K562 (cell line): ENCODE measurements around the gene IL21. TPM values are rescaled to one million over a fixed set of nuclear protein-coding genes. Genes with fewer than 3 reads are reported as not detected.

Source experiments
- ATAC-seq: fragments of 200-7000 bp; cut with Tn5 transposase; 3 replicates; pipeline ENCODE4 v1.9.1; 2020; ENCODE audit warnings: moderate library complexity
- BruUV-seq: library from RNA; stranded (reverse); fragments of 400-500 nt; replicated peaks from 2 replicates; lab custom pipeline; 2021; lab: Mats Ljungman, UMichigan
- CTCF ChIA-PET: fragments of 300-600 bp; formaldehyde crosslinking; extraction: SDS; loops from one replicate; lab custom pipeline; 2021; ENCODE audit warnings: low intra/inter-chr PET ratio; lab: Yijun Ruan, JAX
- POLR2A ChIA-PET: fragments of 300-600, 350-650 bp; sonication (Branson Sonifier 250); formaldehyde crosslinking; extraction: SDS; loops from one replicate; lab custom pipeline; 2021; ENCODE audit warnings: antibody characterized with exemption, inconsistent platforms; lab: Yijun Ruan, JAX
- DNase-seq, 4 experiments: peaks; one replicate each; pipeline versions ENCODE4 v3.0.0 to v3.0.0-alpha.2; 2011 to 2018; ENCODE audit warnings: low spot score in 3 of 4, mixed read lengths in 3 of 4; ENCODE audit errors: extremely low read depth in 1 of 4
- FAIRE-seq: peaks from 2 replicates; lab custom pipeline; 2011; peaks lifted over from hg19 to GRCh38; lab: Jason Lieb, UNC
- H2AFZ ChIP-seq: 2 replicates; pipeline ENCODE4 v1.6.0; 2011; ENCODE audit warnings: low read depth, low read length, control low read depth, inconsistent platforms
- H3K27ac ChIP-seq: fragments of 200-600 bp; 3 replicates; pipeline ENCODE4 v1.8.0; 2011; ENCODE audit warnings: low read depth, mild to moderate bottlenecking, control low read depth, inconsistent platforms, low read length, moderate library complexity, mixed read lengths; ENCODE audit errors: extremely low read depth
- H3K27me3 ChIP-seq, 2 experiments: fragments of 300-600 bp in 1 of 2; 2 replicates in 1 of 2; 3 replicates in 1 of 2; pipeline versions ENCODE4 v1.6.0 to v1.8.0; 2011; ENCODE audit warnings: inconsistent platforms in 2 of 2, low read length in 2 of 2, mild to moderate bottlenecking in 1 of 2, mixed read lengths in 1 of 2, moderate library complexity in 1 of 2; ENCODE audit not compliant: control insufficient read depth in 2 of 2, insufficient read depth in 2 of 2
- H3K36me3 ChIP-seq: fragments of 300-600 bp; 3 replicates; pipeline ENCODE4 v1.8.0; 2011; ENCODE audit warnings: mild to moderate bottlenecking, low read length, inconsistent platforms; ENCODE audit not compliant: control insufficient read depth, insufficient read depth
- H3K4me1 ChIP-seq, 2 experiments: fragments of 200-600 bp in 1 of 2; replicated peaks in 1 of 2; 2 replicates in 1 of 2; 3 replicates in 1 of 2; pipeline versions ENCODE4 v1.5.1 to v1.8.0; 2011; ENCODE audit warnings: inconsistent platforms in 2 of 2, low read length in 2 of 2, mild to moderate bottlenecking in 1 of 2, mixed read lengths in 1 of 2, moderate library complexity in 1 of 2; ENCODE audit not compliant: control insufficient read depth in 2 of 2, insufficient read depth in 2 of 2
- H3K4me2 ChIP-seq: 2 replicates; pipeline ENCODE4 v1.6.1; 2011; ENCODE audit warnings: low read length, control low read depth, inconsistent platforms, mixed read lengths; ENCODE audit not compliant: insufficient read depth
- H3K4me3 ChIP-seq: fragments of 200-600 bp; sonication (generic), shearing (Covaris generic); 2 replicates; pipeline ENCODE4 v1.5.1; 2016; ENCODE audit warnings: control low read depth, inconsistent platforms
- H3K79me2 ChIP-seq: fragments of 200-600 bp; 3 replicates; pipeline ENCODE4 v1.8.0; 2011; ENCODE audit warnings: low read length, inconsistent platforms; ENCODE audit not compliant: control insufficient read depth, insufficient read depth
- H3K9ac ChIP-seq, 2 experiments: 2 replicates each; pipeline versions ENCODE4 v1.6.0 to v1.6.1; 2011; ENCODE audit warnings: low read depth in 2 of 2, low read length in 2 of 2, control low read depth in 1 of 2, inconsistent platforms in 1 of 2, mild to moderate bottlenecking in 1 of 2, mixed read lengths in 1 of 2; ENCODE audit not compliant: insufficient read depth in 1 of 2
- H3K9me1 ChIP-seq: one replicate; pipeline ENCODE4 v1.6.0; 2011; ENCODE audit warnings: inconsistent platforms, mild to moderate bottlenecking, low read length, moderate library complexity; ENCODE audit not compliant: control insufficient read depth, insufficient read depth
- H3K9me3 ChIP-seq: replicated peaks from 2 replicates; pipeline ENCODE4 v1.5.1; 2011; ENCODE audit warnings: low read depth, low read length, inconsistent platforms; ENCODE audit not compliant: control insufficient read depth, insufficient read depth
- H4K20me1 ChIP-seq: replicated peaks from 2 replicates; pipeline ENCODE4 v1.6.1; 2011; ENCODE audit warnings: low read length, inconsistent platforms, mixed read lengths; ENCODE audit not compliant: control insufficient read depth, insufficient read depth
- ARID1B ChIP-seq: fragments of 450-650 bp; IDR thresholded peaks from 2 replicates; pipeline ENCODE4 v1.6.1; 2016; ENCODE audit warnings: antibody characterized with exemption, mild to moderate bottlenecking, inconsistent platforms
- CBFA2T3 ChIP-seq: fragments of 450-650 bp; IDR thresholded peaks from 2 replicates; pipeline ENCODE4 v1.6.1; 2017
- EP400 ChIP-seq: fragments of 450-650 bp; IDR thresholded peaks from 2 replicates; pipeline ENCODE4 v1.6.1; 2017; ENCODE audit warnings: antibody characterized with exemption, mild to moderate bottlenecking, moderate library complexity
- FUS ChIP-seq: fragments of 200-400 bp; formaldehyde crosslinking; optimal IDR thresholded peaks from 2 replicates; pipeline ENCODE3; 2017; ENCODE audit warnings: low read depth, low read length
- L3MBTL2 ChIP-seq: fragments of 450-650 bp; IDR thresholded peaks from 2 replicates; pipeline ENCODE4 v1.6.1; 2016; ENCODE audit warnings: mild to moderate bottlenecking, moderate library complexity
- MYC ChIP-seq, 2 experiments: fragments of 250-450 bp in 1 of 2; sonication (Bioruptor Pico) in 1 of 2; IDR thresholded peaks; 2 replicates each; pipeline versions ENCODE4 v1.5.1 to v1.6.1; 2012 to 2021; ENCODE audit warnings: low read depth in 2 of 2, borderline replicate concordance in 1 of 2, improper control_type of control experiment in 1 of 2, low read length in 1 of 2, mild to moderate bottlenecking in 1 of 2, moderate library complexity in 1 of 2
- RFX5 ChIP-seq: IDR thresholded peaks from 2 replicates; pipeline ENCODE4 v1.6.1; 2011; ENCODE audit warnings: low read depth, mild to moderate bottlenecking, improper control_type of control experiment, low read length
- SMARCE1 ChIP-seq: fragments of 450-650 bp; IDR thresholded peaks from 2 replicates; pipeline ENCODE4 v1.7.1; 2016; ENCODE audit warnings: mild to moderate bottlenecking
- SPI1 ChIP-seq: IDR thresholded peaks from 2 replicates; pipeline ENCODE4 v1.6.1; 2011; ENCODE audit warnings: low read depth, low read length, control low read depth, borderline replicate concordance
- TAL1 ChIP-seq: fragments of 450-650 bp; IDR thresholded peaks from 2 replicates; pipeline ENCODE4 v1.6.1; 2016; ENCODE audit warnings: mild to moderate bottlenecking
- TCF3 ChIP-seq: sonication (generic); formaldehyde crosslinking; IDR thresholded peaks from 2 replicates; pipeline ENCODE4 v1.4.0; 2020; ENCODE audit warnings: mild to moderate bottlenecking, missing genetic modification reagents
- TEAD4 ChIP-seq, 2 experiments: sonication (generic) in 1 of 2; formaldehyde crosslinking in 1 of 2; IDR thresholded peaks; 2 replicates each; pipeline versions ENCODE4 v1.6.1 to v1.8.0; 2012 to 2022; ENCODE audit warnings: borderline replicate concordance in 1 of 2, inconsistent platforms in 1 of 2, low read length in 1 of 2, mild to moderate bottlenecking in 1 of 2, missing genetic modification reagents in 1 of 2
- ZNF75A ChIP-seq: fragments of 450-650 bp; formaldehyde crosslinking; IDR thresholded peaks from 2 replicates; pipeline ENCODE4 v1.4.0; 2020; ENCODE audit warnings: mild to moderate bottlenecking
- WGBS: fragments of 100-300 bp; shearing (Covaris generic); methylation state at CpG from one replicate; pipeline ENCODE4 v1.1.6; 2016; ENCODE audit warnings: low coverage, mixed read lengths; ENCODE audit not compliant: insufficient coverage; ENCODE audit errors: missing lambda C conversion rate; 5-methylcytosine and 5-hydroxymethylcytosine counted together
- in situ Hi-C: fragments of 300-500 bp; cut with MboI; formaldehyde crosslinking; loops from 4 replicates; pipeline ENCODE4 v1.15.0; 2018; ENCODE audit warnings: inconsistent platforms, mixed read lengths
- intact Hi-C: fragments of 100-400 bp; cut with micrococcal nuclease; formaldehyde crosslinking; loops from 2 replicates; pipeline ENCODE4 v1.14.2; 2022
- polyA plus RNA-seq, 8 experiments: library from polyadenylated mRNA; depleted of rRNA in 4 of 8; stranded (reverse) in 5 of 8; unstranded in 3 of 8; fragments of >200 nt; fragmentation: Nextera tagmentation in 2 of 8; fragmentation: Illumina TruSeq in 1 of 8; extraction: Ambion mirVana in 2 of 8; extraction: Trizol in 1 of 8; gene quantifications; 2 replicates each; pipeline versions ENCODE4 v1.2.1 to v1.2.3, GENCODE V29; 2011 to 2014; ENCODE audit warnings: inconsistent platforms in 1 of 8, missing spikeins in 1 of 8
- total RNA-seq, 7 experiments: library from RNA; depleted of rRNA in 6 of 7; stranded (reverse); fragments of >200 nt in 6 of 7; fragmentation: Illumina TruSeq in 2 of 7; extraction: Trizol in 2 of 7; gene quantifications; 2 replicates each; pipeline versions ENCODE4 v1.2.1 to v1.2.3, GENCODE V29; 2011 to 2021; ENCODE audit warnings: low replicate concordance in 1 of 7

IL21 gene
- total and polyA plus RNA-seq, 9 of the 15 experiments (the other 6 are each of a cell fraction or from before 2014, with no cell fraction given) = not detected

- no peaks in the 10 kb centered on the region for H3K36me3 ChIP-seq
- H4K20me1 ChIP-seq = no peaks in the 10 kb centered on the region
- DNase-seq (no peak), FAIRE-seq (no peak), ATAC-seq (peak; percentile 57; the same call in 2 of the 3 replicates)
- H3K4me1 ChIP-seq = peaks cover 0 to 3% of the 10 kb centered on the region in 2 experiments; a peak in 2 of 5 replicates
- POLR2A ChIA-PET = no interaction called here
- in situ Hi-C loops (loop anchor here (5.0 kb wide), 1 partner anchor 84 kb away; no protein-coding TSS in a partner anchor), intact Hi-C loops (no loop called here)
- H3K27me3 ChIP-seq = no peaks in the 10 kb centered on the region
- TF ChIP-seq MYC (IDR thresholded peaks at IDR 0.05; ENCODE audit: low read depth, low read length) (peak; percentile 38; the same call in 1 of the 2 replicates), MYC (CRISPR knock-in tag; IDR thresholded peaks at IDR 0.05; ENCODE audit: borderline replicate concordance, low read depth) (no peak), TAL1 (0 out of 2 replicates have a peak, but pooled peaks have one; percentile 11), CBFA2T3 (peak; percentile 15; the same call in 1 of the 2 replicates), FUS (no peak), TEAD4 (IDR thresholded peaks at IDR 0.05; ENCODE audit: low read length) (peak; percentile 14; the same call in 1 of the 2 replicates), TEAD4 (CRISPR knock-in tag; IDR thresholded peaks at IDR 0.05; ENCODE audit: borderline replicate concordance) (no peak), L3MBTL2 (peak; percentile 28; the same call in 1 of the 2 replicates), EP400 (0 out of 2 replicates have a peak, but pooled peaks have one; percentile 30), SPI1 (peak; percentile 90; the same call in 1 of the 2 replicates), SMARCE1 (peak; percentile 44; the same call in 1 of the 2 replicates), ZNF75A (CRISPR knock-in tag) (no peak), TCF3 (CRISPR knock-in tag) (0 out of 2 replicates have a peak, but pooled peaks have one; percentile 32), ARID1B (peak; percentile 62), RFX5 (no peak)
- WGBS = 14% methylated on average over 4 of the region's 4 CpGs
- H3K27ac ChIP-seq = no peak overlapping the region
- H2AFZ ChIP-seq = peak overlapping the region; percentile 68
- H3K4me3 ChIP-seq = no peak overlapping the region
- BruUV-seq = no TSS peak
- no peaks in the 10 kb centered on the region for H3K79me2 ChIP-seq
- CTCF ChIA-PET = no interaction called here
- H3K9ac ChIP-seq = no peak overlapping the region
- no peaks in the 10 kb centered on the region for H3K9me1 ChIP-seq
- no peak overlapping the region for H3K4me2 ChIP-seq
- H3K9me3 ChIP-seq = no peaks in the 10 kb centered on the region
Measured at GRCh38 chr4:122623637-122624166, 2.8 kb upstream of the IL21 start.
